ENCODE data around the gene ASF1A.
A peak's percentile ranks its signal among the peaks of the same experiment; 100 is the strongest.

ASF1A gene

DNA sequence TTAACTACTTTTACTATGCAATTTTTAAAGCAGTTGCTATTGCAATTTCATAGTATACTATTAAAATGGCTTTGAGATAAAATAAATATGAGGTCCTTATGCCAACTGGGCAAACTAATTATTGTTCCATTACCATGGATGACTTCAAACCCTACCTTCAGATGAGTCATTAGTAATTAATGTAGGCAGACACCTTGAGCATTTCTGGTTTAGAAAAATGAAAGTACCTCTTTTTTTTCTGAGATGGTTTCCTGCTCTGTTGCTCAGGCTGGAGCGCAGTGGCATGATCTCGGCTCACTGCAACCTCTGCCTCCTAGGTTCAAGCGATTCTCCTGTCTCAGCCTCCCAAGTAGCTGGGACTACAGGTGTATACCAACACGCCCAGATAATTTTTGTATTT, 11.9 kb downstream of the ASF1A start:
- Mint-ChIP-seq H3K36me3 (ENCODE audit: low read depth) (peaks cover 77% of the 10 kb centered on the region), H3K27ac (no peak overlapping the region), H3K27me3 (ENCODE audit: low read depth, poor library complexity) (no peaks in the 10 kb centered on the region), H3K9me3 (no peaks in the 10 kb centered on the region), H3K4me3 (no peak overlapping the region), H3K4me1 (no peaks in the 10 kb centered on the region)
- DNase-seq: no peak
- no peak for TF ChIP-seq CTCF (IDR thresholded peaks at IDR 0.05)

DNA sequence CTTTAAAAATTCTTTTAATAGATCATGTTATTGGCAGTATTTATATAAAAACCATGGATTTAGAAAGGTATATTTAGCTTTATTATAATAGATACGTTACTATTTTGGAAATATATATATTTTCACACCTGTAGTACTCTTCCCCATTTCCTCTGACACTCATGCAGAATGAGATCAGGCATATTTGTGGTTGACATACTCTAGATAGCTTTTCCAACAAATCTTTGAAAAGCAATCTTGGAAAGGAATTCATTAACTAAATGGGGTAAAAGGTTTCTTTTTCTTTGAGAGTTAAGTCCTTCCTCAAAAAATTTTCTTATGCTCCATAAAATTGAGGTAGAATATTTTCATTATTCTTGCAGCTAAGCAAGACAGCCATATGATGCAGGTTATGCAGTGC, 14.5 kb downstream of the ASF1A start:
- Mint-ChIP-seq H3K4me3 (no peak overlapping the region), H3K9me3 (no peaks in the 10 kb centered on the region), H3K36me3 (ENCODE audit: low read depth) (peaks cover 67% of the 10 kb centered on the region), H3K27ac (no peak overlapping the region), H3K27me3 (ENCODE audit: low read depth, poor library complexity) (no peaks in the 10 kb centered on the region), H3K4me1 (no peaks in the 10 kb centered on the region)
- no peak for DNase-seq
- no peak for TF ChIP-seq CTCF (IDR thresholded peaks at IDR 0.05)

- Mint-ChIP-seq H3K27me3 (ENCODE audit: low read depth, poor library complexity) (no peaks in the 10 kb centered on the region), H3K4me3 (no peak overlapping the region), H3K27ac (no peak overlapping the region), H3K9me3 (no peaks in the 10 kb centered on the region), H3K4me1 (no peaks in the 10 kb centered on the region), H3K36me3 (ENCODE audit: low read depth) (peaks cover 63% of the 10 kb centered on the region)
- TF ChIP-seq CTCF (IDR thresholded peaks at IDR 0.05): no peak
- no peak for DNase-seq
These were observed 18.7 kb downstream of the ASF1A start for GRCh38 chr6:118912646-118913045.

DNA sequence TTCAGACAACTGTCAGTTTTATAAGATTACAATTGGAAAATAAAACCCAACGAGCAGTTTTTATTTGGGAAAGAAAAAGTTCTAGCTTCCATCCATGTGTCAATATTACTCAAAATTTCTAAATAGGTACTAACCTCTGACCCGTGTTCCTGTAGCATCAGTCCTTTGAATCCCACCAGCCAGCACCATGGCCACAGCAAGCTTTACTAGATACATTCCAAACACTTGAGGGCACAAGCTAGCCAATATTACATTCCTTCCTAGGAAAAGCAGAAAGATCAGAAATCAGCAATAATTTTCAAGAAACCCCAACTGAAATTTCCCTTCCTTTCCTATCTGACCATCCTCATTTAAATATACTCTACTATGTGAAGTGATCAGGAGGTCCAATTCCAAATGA, 19.2 kb downstream of the ASF1A start:
- Mint-ChIP-seq H3K9me3 (no peaks in the 10 kb centered on the region), H3K27ac (no peak overlapping the region), H3K4me3 (no peak overlapping the region), H3K36me3 (ENCODE audit: low read depth) (peaks cover 63% of the 10 kb centered on the region), H3K27me3 (ENCODE audit: low read depth, poor library complexity) (no peaks in the 10 kb centered on the region), H3K4me1 (no peaks in the 10 kb centered on the region)
- DNase-seq: no peak
- TF ChIP-seq CTCF (IDR thresholded peaks at IDR 0.05): no peak

DNA sequence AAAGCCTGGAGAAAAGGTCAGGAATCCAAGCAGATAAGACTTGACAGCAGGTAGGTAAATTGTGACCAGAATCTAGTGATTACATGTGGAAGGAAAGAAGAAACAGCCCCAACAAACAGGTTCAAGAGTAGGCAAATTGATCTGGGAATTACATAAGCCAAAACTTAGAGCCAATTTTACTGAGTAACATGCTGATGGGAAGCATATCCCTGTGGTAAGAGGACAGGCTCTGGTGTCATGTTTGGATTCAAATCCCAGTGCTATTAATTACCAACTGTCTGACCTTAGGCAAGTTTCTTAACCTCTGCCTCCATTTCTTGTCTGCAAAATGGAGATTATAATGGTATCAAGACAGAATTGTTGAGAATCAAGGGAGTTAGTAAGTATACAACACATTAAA, 20.6 kb downstream of the ASF1A start:
- Mint-ChIP-seq H3K9me3 (no peaks in the 10 kb centered on the region), H3K27me3 (ENCODE audit: low read depth, poor library complexity) (no peaks in the 10 kb centered on the region), H3K27ac (peak overlapping the region; percentile 26), H3K36me3 (ENCODE audit: low read depth) (peaks cover 62% of the 10 kb centered on the region), H3K4me1 (no peaks in the 10 kb centered on the region), H3K4me3 (no peak overlapping the region)
- TF ChIP-seq CTCF (IDR thresholded peaks at IDR 0.05): no peak
- no peak for DNase-seq

- Mint-ChIP-seq H3K27ac (no peak overlapping the region), H3K36me3 (ENCODE audit: low read depth) (peaks cover 64% of the 10 kb centered on the region)
These were observed 23.8 kb downstream of the ASF1A start for GRCh38 chr6:118917546-118918328.

More at GRCh38 chr6:118917546-118918328, 23.8 kb downstream of the ASF1A start:
- Mint-ChIP-seq H3K4me1 (no peaks in the 10 kb centered on the region), H3K27me3 (ENCODE audit: low read depth, poor library complexity) (no peaks in the 10 kb centered on the region), H3K4me3 (no peak overlapping the region), H3K9me3 (no peaks in the 10 kb centered on the region)
- TF ChIP-seq CTCF (IDR thresholded peaks at IDR 0.05): no peak
- no peak for DNase-seq

Data from nephron progenitor cell (in vitro differentiated cells).